DMS53 treated with DMSO at 0.1 percent for 48 hours (cell line): ENCODE measurements around the gene PTPRM.

Experiments used
- DNase-seq: peaks from one replicate; lab custom pipeline; 2025; ENCODE audit not compliant: unreplicated experiment; lab: John Stamatoyannopoulos, UW

Gene PTPRM

GRCh38 chr18:7663366-7664312, 96.5 kb downstream of the PTPRM start:
- DNase-seq = no peak

DNA sequence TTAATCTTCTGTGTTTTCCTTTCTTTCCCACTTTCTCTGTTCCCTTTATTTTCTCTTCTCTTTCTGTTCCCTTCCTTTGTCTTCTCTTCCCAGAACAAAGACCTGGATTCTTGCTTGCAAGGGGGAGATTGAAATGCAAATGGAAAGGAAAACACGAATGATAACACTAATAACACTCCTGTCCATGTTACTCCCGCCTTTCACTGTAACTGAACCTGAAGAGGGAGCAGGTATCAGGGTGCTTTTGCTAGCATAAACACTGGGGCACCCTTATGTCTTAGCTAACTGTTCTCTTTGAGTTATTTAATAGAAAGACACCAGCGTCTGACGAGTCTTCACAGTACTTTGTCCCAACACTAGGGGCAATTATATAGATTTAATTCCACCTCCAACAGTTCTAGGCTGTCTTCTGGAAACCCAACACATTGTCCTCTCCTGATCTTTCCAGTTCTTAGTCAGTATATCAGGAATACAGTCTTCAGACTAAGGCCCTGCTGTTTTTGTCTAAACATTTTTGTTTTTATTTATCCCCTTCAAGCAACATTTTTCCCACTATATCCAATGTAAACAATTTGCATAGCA, 99.2 kb downstream of the PTPRM start:
- no peak for DNase-seq

DNA sequence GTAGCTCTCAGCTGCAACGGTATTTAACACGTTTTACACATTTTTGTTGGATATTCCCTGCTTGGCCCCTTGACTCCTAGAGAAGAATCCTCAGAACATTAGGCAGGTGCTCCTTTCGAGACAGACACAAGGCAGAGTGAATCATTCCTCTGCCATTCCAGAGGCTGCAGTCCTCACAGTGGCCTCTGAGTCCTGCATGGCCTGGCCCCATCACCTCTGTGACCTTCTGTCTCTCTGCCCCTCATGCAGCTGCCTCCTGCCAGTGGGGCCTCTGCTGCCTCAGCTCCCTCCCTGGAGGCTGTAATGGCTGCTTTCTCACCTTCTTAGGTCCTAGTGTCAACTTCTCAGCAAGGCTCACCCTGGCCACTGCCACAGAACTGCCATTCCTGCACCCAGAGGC, 101.3 kb downstream of the PTPRM start:
- no peak for DNase-seq

- no peak for DNase-seq
Measured at GRCh38 chr18:7669361-7669760, 102.2 kb downstream of the PTPRM start.

DNA sequence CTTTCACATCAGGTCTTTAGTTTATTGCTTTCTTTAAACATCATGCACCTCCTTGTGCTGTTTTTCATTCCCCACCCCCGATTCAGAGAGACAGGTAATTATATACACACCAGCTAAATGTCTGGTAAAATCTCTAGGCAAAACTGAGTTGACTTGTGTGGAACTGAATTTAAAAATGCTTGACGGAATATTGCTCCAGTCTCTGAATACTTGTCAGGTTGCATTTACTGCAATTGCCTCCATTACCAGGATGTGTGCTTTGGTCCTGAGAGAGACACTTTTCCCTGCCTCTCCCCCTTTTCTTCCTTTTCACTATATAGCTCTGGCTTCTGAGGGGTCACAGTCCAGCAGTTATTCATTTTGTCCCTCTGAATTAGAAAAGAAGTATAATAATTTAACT, 104.0 kb downstream of the PTPRM start:
- no peak for DNase-seq

- DNase-seq = no peak
Measured at GRCh38 chr18:7676253-7676873, 109.2 kb downstream of the PTPRM start.

DNA sequence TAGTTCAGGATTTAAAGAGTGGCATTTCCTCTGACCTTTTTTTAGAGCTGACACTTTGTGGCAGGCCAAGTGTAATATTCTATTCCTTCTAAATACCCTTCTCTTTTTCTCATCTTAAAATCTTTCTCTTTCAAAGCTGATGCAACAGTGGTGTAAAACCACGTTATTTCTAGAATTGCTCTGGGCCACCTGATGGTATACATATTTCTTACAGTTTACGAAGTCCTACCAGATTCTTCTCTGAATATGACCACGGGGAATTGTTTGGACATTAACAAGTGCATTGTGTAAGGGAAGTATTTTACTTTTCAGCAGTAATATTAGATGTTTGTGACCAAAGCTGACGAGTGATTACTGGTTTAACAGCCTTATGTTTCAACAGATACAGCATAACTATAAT, 109.9 kb downstream of the PTPRM start:
- DNase-seq = no peak

GRCh38 chr18:7677424-7677823, 110.3 kb downstream of the PTPRM start:
- no peak for DNase-seq

DNA sequence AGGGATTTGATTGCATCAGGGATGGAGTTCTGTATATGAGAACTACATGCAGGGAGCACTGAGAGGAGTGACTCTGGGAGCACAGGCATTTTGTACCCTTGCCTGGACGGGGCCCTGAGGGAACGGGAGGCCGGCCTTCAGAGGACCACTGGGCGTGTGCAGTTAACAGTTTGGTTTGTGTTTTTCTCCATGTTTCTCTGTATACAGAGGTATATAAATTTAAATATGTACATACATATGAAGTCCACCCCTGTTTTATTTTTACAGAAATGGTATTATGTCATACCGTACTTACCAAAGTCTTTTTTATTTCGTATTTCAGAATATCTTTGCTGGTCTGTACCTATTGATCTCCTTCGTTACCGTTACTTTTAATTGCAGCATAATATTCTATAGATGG, 111.3 kb downstream of the PTPRM start:
- DNase-seq = no peak

- DNase-seq = no peak
Measured at GRCh38 chr18:7678801-7679200, 111.7 kb downstream of the PTPRM start.

GRCh38 chr18:7681298-7681697, 114.2 kb downstream of the PTPRM start:
- no peak for DNase-seq

- DNase-seq = no peak
Measured at GRCh38 chr18:7682321-7682720, 115.2 kb downstream of the PTPRM start.

- DNase-seq = no peak
Measured at GRCh38 chr18:7683753-7684152, 116.6 kb downstream of the PTPRM start.

- no peak for DNase-seq
Measured at GRCh38 chr18:7684357-7684756, 117.2 kb downstream of the PTPRM start.

DNA sequence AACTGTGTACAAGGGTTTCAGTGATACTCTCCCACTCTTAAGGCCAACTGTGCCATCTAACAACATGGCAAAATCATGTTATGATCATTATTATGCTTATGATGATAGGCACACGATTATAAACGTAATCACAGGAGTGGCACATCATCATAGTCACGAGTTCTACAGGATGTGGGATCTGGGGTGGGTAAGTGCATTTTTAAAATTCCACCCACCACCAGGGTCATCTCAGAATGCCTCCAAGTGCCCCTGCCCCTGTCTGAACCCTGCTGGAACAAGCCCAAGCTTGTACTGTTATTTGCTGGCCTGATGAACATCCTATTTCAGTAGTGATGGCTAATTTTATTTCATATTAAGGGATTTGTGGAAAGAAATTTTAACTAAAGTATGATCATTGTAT, 117.8 kb downstream of the PTPRM start:
- DNase-seq = no peak

DNA sequence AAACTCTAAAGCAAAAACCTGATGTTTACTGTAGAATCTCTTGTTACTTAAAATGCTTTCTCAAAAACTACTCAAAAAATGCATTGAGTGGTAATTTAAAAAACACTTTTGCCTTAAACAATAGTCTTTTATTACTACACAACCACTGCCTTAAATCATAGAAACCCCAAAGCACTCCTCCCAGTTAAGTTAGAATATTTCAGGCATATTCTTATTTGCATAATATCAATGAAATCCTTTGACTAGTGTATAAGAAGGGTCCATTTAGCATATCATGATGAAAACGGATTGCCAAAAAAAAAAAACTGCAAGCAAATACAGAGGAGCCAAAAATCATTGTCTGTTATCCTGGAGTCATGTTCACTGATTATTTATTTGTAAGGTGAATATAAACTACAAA, 119.2 kb downstream of the PTPRM start:
- DNase-seq = no peak

DNA sequence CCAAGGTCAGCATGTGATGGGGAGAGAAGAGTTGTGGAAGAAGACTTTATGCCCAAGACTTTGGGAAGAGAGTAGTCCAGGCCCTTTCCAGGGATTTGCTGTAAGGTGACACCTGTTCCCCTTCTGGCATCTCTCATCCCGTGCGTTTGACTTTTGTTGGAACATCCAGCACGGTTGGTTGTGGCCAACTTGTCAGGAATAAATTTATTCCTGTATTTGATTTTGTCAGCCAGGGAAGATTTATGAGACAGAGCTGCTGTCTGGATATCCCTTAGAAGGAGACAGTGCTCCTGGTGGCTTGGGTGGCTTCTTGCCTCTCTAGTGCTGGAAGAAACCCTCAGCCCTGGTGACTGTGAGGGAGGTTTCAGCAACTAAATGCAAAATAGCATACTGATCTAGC, 121.5 kb downstream of the PTPRM start:
- no peak for DNase-seq

DNA sequence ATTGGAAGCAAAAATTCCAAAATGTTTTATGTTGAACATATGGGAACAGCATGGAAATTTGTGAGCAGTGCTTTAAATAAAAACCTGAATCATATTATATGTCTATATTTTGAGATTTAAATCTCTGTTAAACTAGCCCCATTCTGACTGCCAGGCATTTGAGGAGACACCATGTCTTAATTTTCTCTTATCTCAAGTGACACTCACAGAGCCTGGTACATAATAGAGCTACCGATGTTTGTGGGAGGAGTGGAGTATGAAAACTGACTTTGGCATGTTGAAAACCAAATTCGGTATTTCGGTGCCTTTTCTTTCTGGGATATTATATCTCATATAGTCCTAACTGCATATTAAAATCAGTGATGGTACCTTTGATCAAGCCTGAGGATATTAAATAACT, 124.1 kb downstream of the PTPRM start:
- no peak for DNase-seq

GRCh38 chr18:7696780-7697179, 129.7 kb downstream of the PTPRM start:
- DNase-seq = no peak

DNA sequence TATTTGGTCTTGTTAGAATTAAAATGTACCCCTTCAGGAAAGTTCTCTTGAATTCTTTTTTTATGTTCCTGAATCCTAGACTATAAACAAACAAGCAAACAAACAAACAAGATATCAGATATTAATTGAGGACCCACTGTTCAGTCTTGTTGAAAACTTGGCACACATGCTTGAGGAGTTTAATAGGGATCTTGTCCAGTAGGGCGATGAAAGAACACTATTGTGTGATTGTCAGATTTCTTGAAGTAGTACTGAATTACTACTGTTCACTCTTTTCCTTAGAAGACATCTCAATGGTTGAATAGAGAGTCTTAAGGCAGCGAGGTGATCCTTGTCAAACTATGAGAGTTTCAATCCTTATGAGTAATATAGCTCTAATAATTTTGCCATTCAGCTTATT, 130.2 kb downstream of the PTPRM start:
- DNase-seq = no peak

- no peak for DNase-seq
Measured at GRCh38 chr18:7711495-7711894, 144.4 kb downstream of the PTPRM start.

DNA sequence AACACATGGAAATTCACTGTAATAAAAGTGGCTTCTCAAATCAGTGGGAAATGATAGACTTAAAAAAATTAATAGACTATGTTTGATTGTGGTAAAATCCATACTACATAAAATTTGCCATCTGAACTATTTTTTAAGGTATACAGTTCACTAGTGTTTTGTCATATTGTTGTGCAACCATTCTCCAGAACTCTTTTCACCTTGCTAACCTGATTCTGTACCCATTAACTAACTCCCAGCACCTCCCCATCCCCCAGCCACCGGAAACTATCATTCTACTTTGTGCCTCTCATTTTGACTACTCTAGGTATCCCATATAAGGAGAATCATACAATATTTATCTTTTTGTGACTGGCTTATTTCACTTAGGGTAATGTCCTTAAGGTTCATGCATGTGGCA, 153.3 kb downstream of the PTPRM start:
- DNase-seq = no peak
